ENCODE data around the gene IL22RA1. TPM values are rescaled to one million over a fixed set of nuclear protein-coding genes. Genes with fewer than 3 reads are reported as not detected.

The IL22RA1 gene
- total RNA-seq, 1 experiment from 2014 or later: 0.13 TPM

- Histone ChIP-seq H4K91ac (ENCODE audit: insufficient read length, low read depth, low read length) (no peak overlapping the region), H2BK5ac (ENCODE audit: insufficient read length, low read length) (no peak overlapping the region), H3K14ac (ENCODE audit: insufficient read depth, low read length) (no peak overlapping the region), H2BK20ac (ENCODE audit: low read depth, low read length, poor library complexity, severe bottlenecking) (no peak overlapping the region), H4K5ac (ENCODE audit: insufficient read length, low read depth, low read length) (no peak overlapping the region), H3T11ph (ENCODE audit: low read length) (no peak overlapping the region), H3K27me3 (ENCODE audit: insufficient read depth, low read length) (no peaks in the 10 kb centered on the region), H2AFZ (ENCODE audit: low read length) (no peak overlapping the region), H3K79me1 (ENCODE audit: insufficient read depth, low read depth, low read length, poor library complexity, severe bottlenecking) (no peaks in the 10 kb centered on the region), H3K4ac (ENCODE audit: low read depth, low read length) (no peak overlapping the region), H3K9ac (ENCODE audit: extremely low read depth, insufficient read length, low read length) (no peak overlapping the region), H3K9me3 (ENCODE audit: control insufficient read depth, low read depth, low read length) (no peaks in the 10 kb centered on the region), H3K18ac (ENCODE audit: insufficient read length, low read depth, low read length) (no peak overlapping the region), H2BK15ac (ENCODE audit: low read depth, low read length) (no peak overlapping the region), H2BK120ac (ENCODE audit: low read depth, low read length, poor library complexity, severe bottlenecking) (no peak overlapping the region), H2BK12ac (ENCODE audit: insufficient read length, low read depth, low read length) (no peak overlapping the region), H4K20me1 (ENCODE audit: control insufficient read depth, insufficient read depth, insufficient read length) (no peaks in the 10 kb centered on the region), H3K79me2 (ENCODE audit: insufficient read depth, low read length) (no peaks in the 10 kb centered on the region), H4K8ac (replicated peaks; ENCODE audit: insufficient read length, low read depth, low read length) (no peak overlapping the region), H3K27ac (ENCODE audit: insufficient read length, low read depth, low read length) (no peak overlapping the region), H3K4me2 (ENCODE audit: insufficient read depth, insufficient read length, low read length) (no peak overlapping the region), H2AK5ac (ENCODE audit: insufficient read length, low read length) (no peak overlapping the region), H3K56ac (ENCODE audit: insufficient read length, low read depth, low read length) (no peak overlapping the region), H3K4me1 (ENCODE audit: insufficient read depth, low read length) (no peaks in the 10 kb centered on the region), H3K23me2 (ENCODE audit: insufficient read length, low read depth, low read length, poor library complexity, severe bottlenecking) (no peaks in the 10 kb centered on the region), H3K23ac (ENCODE audit: insufficient read length, low read depth, low read length) (no peak overlapping the region)
- WGBS (ENCODE audit: extremely low coverage, insufficient read length, low lambda C conversion rate): no CpG with 5 or more reads among the region's 1 CpG
- TF ChIP-seq, protein P1, sequence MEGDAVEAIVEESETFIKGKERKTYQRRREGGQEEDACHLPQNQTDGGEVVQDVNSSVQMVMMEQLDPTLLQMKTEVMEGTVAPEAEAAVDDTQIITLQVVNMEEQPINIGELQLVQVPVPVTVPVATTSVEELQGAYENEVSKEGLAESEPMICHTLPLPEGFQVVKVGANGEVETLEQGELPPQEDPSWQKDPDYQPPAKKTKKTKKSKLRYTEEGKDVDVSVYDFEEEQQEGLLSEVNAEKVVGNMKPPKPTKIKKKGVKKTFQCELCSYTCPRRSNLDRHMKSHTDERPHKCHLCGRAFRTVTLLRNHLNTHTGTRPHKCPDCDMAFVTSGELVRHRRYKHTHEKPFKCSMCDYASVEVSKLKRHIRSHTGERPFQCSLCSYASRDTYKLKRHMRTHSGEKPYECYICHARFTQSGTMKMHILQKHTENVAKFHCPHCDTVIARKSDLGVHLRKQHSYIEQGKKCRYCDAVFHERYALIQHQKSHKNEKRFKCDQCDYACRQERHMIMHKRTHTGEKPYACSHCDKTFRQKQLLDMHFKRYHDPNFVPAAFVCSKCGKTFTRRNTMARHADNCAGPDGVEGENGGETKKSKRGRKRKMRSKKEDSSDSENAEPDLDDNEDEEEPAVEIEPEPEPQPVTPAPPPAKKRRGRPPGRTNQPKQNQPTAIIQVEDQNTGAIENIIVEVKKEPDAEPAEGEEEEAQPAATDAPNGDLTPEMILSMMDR (conservative IDR thresholded peaks at IDR 0.05): no peak
- Mint-ChIP-seq H3K9me3 (no peaks in the 10 kb centered on the region), H3K4me1 (peaks cover 23 to 45% of the 10 kb centered on the region in 2 experiments), H3K27me3 (ENCODE audit: low read depth) (peaks cover 15% of the 10 kb centered on the region), H3K4me3 (no peak overlapping the region), H3K36me3 (ENCODE audit: insufficient read depth in 1 of 3, low read depth in 3 of 3) (no peaks in the 10 kb centered on the region), H3K27ac (peak overlapping the region in 1 of 3 experiments; percentile 72; a peak in 2 of 7 replicates)
- no peak for DNase-seq
These were observed 33.8 kb downstream of the IL22RA1 start for GRCh38 chr1:24109166-24109483.

All from H9 (cell line).